Cardiac muscle cell (in vitro differentiated cells and primary cell): Measurements from ENCODE around the gene TUBA1C. TPM values are rescaled to one million over a fixed set of nuclear protein-coding genes. Genes with fewer than 3 reads are reported as not detected.

Experiments used
- DNase-seq, 2 donors: peaks; one replicate each; pipeline versions ENCODE4 v3.0.0 to v3.0.0-alpha.2; 2010 to 2017; ENCODE audit warnings: low read depth in 1 of 2, low spot score in 1 of 2
- H3K27ac ChIP-seq: fragments of 200-600 bp; sonication (generic); 2 replicates; pipeline ENCODE4 v1.5.1; 2016
- H3K27me3 ChIP-seq: fragments of 200-600 bp; sonication (generic); 2 replicates; pipeline ENCODE4 v1.6.0; 2016; ENCODE audit warnings: control low read depth
- H3K36me3 ChIP-seq: fragments of 200-600 bp; sonication (generic); 2 replicates; pipeline ENCODE4 v1.5.1; 2016; ENCODE audit warnings: control low read depth
- H3K4me1 ChIP-seq: fragments of 200-600 bp; sonication (generic); 2 replicates; pipeline ENCODE4 v1.8.1; 2017; ENCODE audit warnings: low read depth, mild to moderate bottlenecking, mixed run types
- H3K4me3 ChIP-seq: fragments of 200-600 bp; sonication (generic); 2 replicates; pipeline ENCODE4 v1.5.1; 2016; ENCODE audit warnings: mild to moderate bottlenecking
- H3K9me3 ChIP-seq: fragments of 200-600 bp; sonication (generic); 2 replicates; pipeline ENCODE4 v1.5.1; 2017; ENCODE audit warnings: low read depth, mild to moderate bottlenecking, control low read depth
- CTCF ChIP-seq: IDR thresholded peaks from 2 replicates; pipeline ENCODE4 v1.5.1; 2012; ENCODE audit warnings: low read depth, mild to moderate bottlenecking, low read length
- polyA plus RNA-seq: library from polyadenylated mRNA; unstranded; fragments of >200 nt; fragmentation: Nextera tagmentation; extraction: Ambion mirVana; gene quantifications from 2 replicates; pipeline ENCODE4 v1.2.1, GENCODE V29; 2016
- total RNA-seq: library from RNA; depleted of rRNA; stranded (reverse); fragments of >200 nt; gene quantifications from 2 replicates; pipeline ENCODE4 v1.2.3, GENCODE V29; 2016

Gene TUBA1C
- total RNA-seq: 67.0 and 151 TPM in 2 replicates
- polyA plus RNA-seq: 49.1 and 126 TPM in 2 replicates

- Histone ChIP-seq H3K9me3 (no peaks in the 10 kb centered on the region), H3K4me3 (peak within 1 kb of the TSS; percentile 56), H3K4me1 (no peaks in the 10 kb centered on the region), H3K27me3 (no peaks in the 10 kb centered on the region), H3K36me3 (peaks cover 5% of the 10 kb centered on the region), H3K27ac (peak within 1 kb of the TSS; percentile 28)
- TF ChIP-seq CTCF: no peak
- DNase-seq: peak; percentile 90 to 97
These were observed at the start of gene TUBA1C for GRCh38 chr12:49264873-49265792. Gene TUBA1C, plus strand, starts transcription at chr12:49265082. Its CDS starts 100 bp downstream, at chr12:49265182.

- no peaks in the 10 kb centered on the region for H3K9me3 ChIP-seq
These were observed 45.4 kb upstream of the TUBA1C start for GRCh38 chr12:49219417-49220026.

GRCh38 chr12:49220972-49221371 is 43.9 kb upstream of the TUBA1C start:
- H3K4me3 ChIP-seq: no peak overlapping the region
- H3K4me1 ChIP-seq: no peaks in the 10 kb centered on the region
- no peaks in the 10 kb centered on the region for H3K36me3 ChIP-seq
- TF ChIP-seq CTCF: no peak
- no peaks in the 10 kb centered on the region for H3K27me3 ChIP-seq
- DNase-seq: no peak
- no peak overlapping the region for H3K27ac ChIP-seq
- H3K9me3 ChIP-seq: no peaks in the 10 kb centered on the region

More at GRCh38 chr12:49219417-49220026, 45.4 kb upstream of the TUBA1C start:
- no peak overlapping the region for H3K27ac ChIP-seq
- no peaks in the 10 kb centered on the region for H3K36me3 ChIP-seq
- DNase-seq: no peak
- no peak overlapping the region for H3K4me3 ChIP-seq
- no peak for TF ChIP-seq CTCF
- H3K27me3 ChIP-seq: no peaks in the 10 kb centered on the region
- H3K4me1 ChIP-seq: peaks cover 9% of the 10 kb centered on the region

- H3K27me3 ChIP-seq: no peaks in the 10 kb centered on the region
- H3K4me3 ChIP-seq: no peak overlapping the region
- no peaks in the 10 kb centered on the region for H3K36me3 ChIP-seq
- no peak for DNase-seq
- peak overlapping the region; percentile 26 for H3K27ac ChIP-seq
- no peak for TF ChIP-seq CTCF
- H3K9me3 ChIP-seq: no peaks in the 10 kb centered on the region
- peaks cover 6% of the 10 kb centered on the region for H3K4me1 ChIP-seq
These were observed 41.8 kb upstream of the TUBA1C start for GRCh38 chr12:49223122-49223521.

- no peak for TF ChIP-seq CTCF
- Histone ChIP-seq H3K36me3 (no peaks in the 10 kb centered on the region), H3K4me1 (peaks cover 12% of the 10 kb centered on the region), H3K27me3 (no peaks in the 10 kb centered on the region), H3K9me3 (no peaks in the 10 kb centered on the region), H3K27ac (peak overlapping the region; percentile 26), H3K4me3 (no peak overlapping the region)
- no peak for DNase-seq
These were observed 41.1 kb upstream of the TUBA1C start for GRCh38 chr12:49223590-49224369.
